Subcutaneous abdominal adipose tissue (tissue), 5 donors: ENCODE measurements around the gene SH2D3C.
A peak's percentile ranks its signal among the peaks of the same experiment; 100 is the strongest.

Experiments
- H3K27ac ChIP-seq: one replicate; pipeline ENCODE4 v1.7.0; 2013; ENCODE audit warnings: low read depth, mild to moderate bottlenecking, inconsistent platforms, low read length, moderate library complexity
- H3K27me3 ChIP-seq, 5 donors: one replicate each; pipeline ENCODE4 v1.7.0; 2013; ENCODE audit warnings: low read length in 5 of 5, inconsistent platforms in 1 of 5; ENCODE audit not compliant: control insufficient read depth in 5 of 5, insufficient read depth in 4 of 5
- H3K36me3 ChIP-seq, 5 donors: one replicate each; pipeline ENCODE4 v1.7.0; 2013; ENCODE audit warnings: low read length in 5 of 5; ENCODE audit not compliant: control insufficient read depth in 5 of 5, insufficient read depth in 5 of 5
- H3K4me1 ChIP-seq, 5 donors: one replicate each; pipeline ENCODE4 v1.7.0; 2013; ENCODE audit warnings: low read length in 5 of 5, mild to moderate bottlenecking in 3 of 5, moderate library complexity in 1 of 5; ENCODE audit not compliant: control insufficient read depth in 5 of 5, insufficient read depth in 5 of 5
- H3K4me3 ChIP-seq, 5 donors: one replicate each; pipeline ENCODE4 v1.7.0; 2013; ENCODE audit warnings: low read length in 5 of 5, low read depth in 1 of 5
- H3K9ac ChIP-seq, 5 donors: one replicate each; pipeline ENCODE4 v1.7.0; 2013; ENCODE audit warnings: low read length in 5 of 5, mild to moderate bottlenecking in 4 of 5, moderate library complexity in 3 of 5
- H3K9me3 ChIP-seq, 5 donors: one replicate each; pipeline ENCODE4 v1.7.0; 2013; ENCODE audit warnings: low read length in 5 of 5; ENCODE audit not compliant: control insufficient read depth in 5 of 5
- donor health status: healthy.
- donor health status: healthy.
- donor health status: healthy.
- donor health status: healthy.
- donor health status: healthy.

SH2D3C gene

DNA sequence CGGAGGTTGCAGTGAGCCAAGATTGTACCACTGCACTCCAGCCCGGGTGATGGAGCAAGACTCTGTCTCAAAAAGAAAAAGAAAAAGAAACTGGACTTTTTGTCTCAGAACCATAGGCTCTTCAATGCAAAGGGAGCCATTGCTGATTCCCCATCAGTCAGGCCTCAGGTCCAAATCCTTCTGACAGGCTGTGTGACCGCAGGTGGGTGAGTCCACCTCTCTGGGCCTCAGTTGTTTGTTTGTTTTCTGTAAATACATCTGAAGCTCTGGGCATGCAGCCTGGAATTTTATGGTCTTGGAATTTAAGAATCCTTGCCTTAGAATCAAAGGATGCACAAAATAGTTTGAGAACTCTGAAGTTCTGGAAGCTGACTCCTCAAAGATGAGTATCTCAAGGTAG lies 22.2 kb downstream of the SH2D3C start:
- H3K27ac ChIP-seq, result no peak overlapping the region

DNA sequence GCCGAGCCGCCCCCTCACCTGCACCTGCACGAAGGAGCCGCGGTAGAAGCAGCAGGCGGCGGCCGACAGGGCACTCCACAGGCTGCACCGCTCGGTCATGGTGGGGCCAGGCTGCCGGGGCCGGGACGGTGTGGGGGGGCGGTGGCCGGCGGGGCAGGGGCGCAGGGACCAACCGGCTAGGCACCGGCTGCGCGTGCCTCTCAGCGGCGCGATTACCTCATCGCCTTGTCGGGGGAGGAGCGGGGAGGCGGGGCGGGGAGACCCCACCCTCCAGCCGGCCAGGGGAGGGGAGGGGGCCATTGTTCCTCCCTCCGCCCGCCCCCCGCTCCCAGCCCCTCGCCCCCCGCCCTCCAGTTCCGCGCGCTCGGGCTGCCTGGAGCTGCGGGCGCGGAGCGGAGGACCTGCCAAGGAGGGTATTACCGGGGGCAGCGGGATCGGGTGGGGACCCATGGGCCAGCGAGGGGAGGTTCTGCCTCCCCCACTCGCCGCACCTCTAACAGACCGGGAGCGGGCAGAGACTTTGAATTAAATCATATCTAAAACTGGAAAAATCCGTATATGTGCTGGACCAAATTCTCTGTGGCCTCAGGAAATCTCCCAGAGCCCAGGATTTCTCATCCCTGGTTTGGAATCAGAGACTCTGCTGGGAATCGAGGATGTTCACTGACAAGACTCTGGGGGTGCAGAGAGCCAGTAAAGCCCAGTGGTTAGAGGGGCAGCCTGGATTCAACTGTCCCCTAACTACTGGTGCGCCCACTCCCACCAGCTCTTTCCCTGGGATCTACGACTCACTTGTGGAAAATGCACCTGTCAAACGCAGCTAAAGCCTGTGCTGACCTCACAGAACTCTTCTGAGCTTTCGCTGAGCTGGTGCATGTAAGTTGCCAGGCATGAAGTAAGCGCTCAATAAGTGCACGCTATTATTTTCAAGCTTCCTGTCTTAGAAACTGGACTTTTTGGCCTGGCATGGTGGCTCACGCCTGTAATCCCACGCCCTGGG lies 23.1 kb downstream of the SH2D3C start:
- no peak overlapping the region for H3K9ac ChIP-seq
- H3K9me3 ChIP-seq, result no peaks in the 10 kb centered on the region
- H3K4me1 ChIP-seq, result peaks cover 0 to 60% (median 0%) of the 10 kb centered on the region in 5 donors

More for the DNA sequence above, 22.2 kb downstream of the SH2D3C start:
- H3K36me3 ChIP-seq, result peaks cover 0 to 21% (median 8%) of the 10 kb centered on the region in 5 donors
- H3K9me3 ChIP-seq, result no peaks in the 10 kb centered on the region
- no peak overlapping the region for H3K4me3 ChIP-seq
- H3K4me1 ChIP-seq, result peaks cover 0 to 68% (median 3%) of the 10 kb centered on the region in 5 donors
- no peak overlapping the region for H3K9ac ChIP-seq
- H3K27me3 ChIP-seq, result peaks cover 5 to 17% (median 14%) of the 10 kb centered on the region in 5 donors

GRCh38 chr9:127754099-127755060 lies 24.1 kb downstream of the SH2D3C start:
- peaks cover 0 to 53% (median 0%) of the 10 kb centered on the region in 5 donors for H3K4me1 ChIP-seq
- peak overlapping the region in 1 of 5 donors; percentile 30 for H3K9ac ChIP-seq
- H3K27ac ChIP-seq, result no peak overlapping the region

More for the DNA sequence above, 23.1 kb downstream of the SH2D3C start:
- H3K27me3 ChIP-seq, result peaks cover 5 to 17% (median 14%) of the 10 kb centered on the region in 5 donors
- peak overlapping the region in 1 of 5 donors; percentile 22 for H3K4me3 ChIP-seq
- peaks cover 0 to 29% (median 17%) of the 10 kb centered on the region in 5 donors for H3K36me3 ChIP-seq
- no peak overlapping the region for H3K27ac ChIP-seq

DNA sequence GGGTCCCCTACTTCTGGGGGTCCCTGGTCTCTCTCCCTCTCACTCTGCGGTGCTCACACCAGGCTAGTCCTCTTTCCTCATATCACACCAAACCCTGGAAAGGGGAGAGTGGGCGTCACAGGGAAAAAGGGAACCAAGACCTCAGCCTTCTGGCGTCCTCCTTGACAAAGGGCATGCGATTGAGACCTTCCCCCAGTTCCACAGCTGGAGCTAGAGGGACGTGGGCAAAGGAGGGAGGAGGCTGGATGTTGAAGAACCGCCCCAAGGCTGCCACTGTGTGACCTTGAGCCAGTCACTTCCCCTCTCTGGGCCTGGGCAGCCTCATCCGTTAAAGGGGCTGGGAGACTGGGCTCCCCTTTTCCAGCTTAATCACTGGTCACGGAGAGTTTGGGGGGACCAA lies 24.8 kb downstream of the SH2D3C start:
- no peak overlapping the region for H3K27ac ChIP-seq
- H3K9me3 ChIP-seq, result no peaks in the 10 kb centered on the region
- H3K36me3 ChIP-seq, result peaks cover 0 to 41% (median 32%) of the 10 kb centered on the region in 5 donors
- peaks cover 5 to 17% (median 14%) of the 10 kb centered on the region in 5 donors for H3K27me3 ChIP-seq
- H3K4me3 ChIP-seq, result no peak overlapping the region
- H3K4me1 ChIP-seq, result peaks cover 0 to 47% (median 0%) of the 10 kb centered on the region in 5 donors
- H3K9ac ChIP-seq, result peak overlapping the region in 1 of 5 donors; percentile 30

More at GRCh38 chr9:127754099-127755060, 24.1 kb downstream of the SH2D3C start:
- Histone ChIP-seq H3K9me3 (no peaks in the 10 kb centered on the region), H3K4me3 (no peak overlapping the region), H3K27me3 (peaks cover 5 to 17% (median 14%) of the 10 kb centered on the region in 5 donors), H3K36me3 (peaks cover 0 to 37% (median 25%) of the 10 kb centered on the region in 5 donors)

DNA sequence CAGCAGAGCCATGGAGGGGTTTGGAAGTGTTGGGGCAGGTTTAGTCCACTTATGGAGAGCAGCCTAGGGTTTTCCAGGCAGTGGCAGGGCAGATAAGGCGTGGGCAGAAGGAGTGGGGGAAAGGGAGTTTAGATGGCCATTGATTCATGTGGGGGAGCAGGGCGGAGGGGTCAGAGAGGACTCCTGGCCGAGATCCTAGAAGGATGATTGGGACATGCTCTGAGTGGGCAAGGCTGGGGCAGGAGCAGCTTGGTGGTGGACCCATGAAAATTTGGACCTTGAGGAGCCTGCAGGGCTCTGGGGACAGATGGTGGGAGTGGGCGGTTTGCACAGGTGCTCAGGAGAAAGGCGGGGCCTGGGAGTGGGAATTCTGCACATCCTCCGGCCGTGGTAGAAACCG lies 25.3 kb downstream of the SH2D3C start:
- H3K27me3 ChIP-seq, result peaks cover 5 to 17% (median 14%) of the 10 kb centered on the region in 5 donors
- no peak overlapping the region for H3K4me3 ChIP-seq
- no peak overlapping the region for H3K27ac ChIP-seq
- H3K9ac ChIP-seq, result no peak overlapping the region
- peaks cover 0 to 43% (median 0%) of the 10 kb centered on the region in 5 donors for H3K4me1 ChIP-seq
- H3K9me3 ChIP-seq, result no peaks in the 10 kb centered on the region
- H3K36me3 ChIP-seq, result peaks cover 0 to 46% (median 34%) of the 10 kb centered on the region in 5 donors

GRCh38 chr9:127751269-127752054 lies 27.0 kb downstream of the SH2D3C start:
- Histone ChIP-seq H3K9me3 (no peaks in the 10 kb centered on the region), H3K9ac (no peak overlapping the region), H3K4me3 (no peak overlapping the region), H3K36me3 (peaks cover 0 to 62% (median 48%) of the 10 kb centered on the region in 5 donors), H3K27me3 (peaks cover 5 to 17% (median 14%) of the 10 kb centered on the region in 5 donors), H3K27ac (no peak overlapping the region), H3K4me1 (peaks cover 0 to 41% (median 0%) of the 10 kb centered on the region in 5 donors)

DNA sequence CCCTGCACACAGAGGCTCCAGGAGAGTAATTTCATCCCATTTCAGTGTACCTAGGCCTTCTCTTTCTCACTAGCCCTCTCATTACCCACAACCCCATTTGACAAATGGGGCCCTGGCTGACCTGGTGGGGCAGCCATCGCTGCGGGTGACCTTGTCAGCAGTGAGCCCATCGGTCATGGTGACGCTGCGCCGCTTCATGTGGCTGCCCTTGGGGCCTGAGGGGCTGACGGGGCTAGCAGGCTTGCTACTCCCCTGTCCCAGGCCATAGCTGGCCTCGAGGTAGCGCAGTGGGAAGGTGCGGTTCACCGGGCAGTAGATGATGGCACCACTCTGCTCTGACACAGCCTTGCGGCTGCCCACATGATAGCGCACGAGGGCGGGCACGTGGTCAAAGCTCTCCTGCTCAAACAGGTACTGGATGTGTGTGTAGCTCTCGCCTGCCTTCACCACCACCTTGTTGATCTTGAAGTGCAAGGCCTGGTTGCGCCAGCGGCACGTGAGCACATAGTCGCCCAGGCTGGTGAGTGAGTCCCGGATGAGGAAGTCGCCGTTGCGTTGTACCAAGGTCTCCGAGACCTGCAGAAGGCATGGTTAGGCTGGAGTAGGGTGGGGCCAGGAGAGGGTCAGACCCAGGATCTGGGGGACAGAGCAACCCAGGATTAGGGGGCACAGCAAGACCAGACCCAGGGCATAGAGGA lies 29.2 kb downstream of the SH2D3C start:
- Histone ChIP-seq H3K27ac (no peak overlapping the region), H3K27me3 (peaks cover 2 to 9% (median 7%) of the 10 kb centered on the region in 5 donors), H3K4me3 (no peak overlapping the region), H3K4me1 (peaks cover 0 to 25% (median 0%) of the 10 kb centered on the region in 5 donors), H3K36me3 (peaks cover 0 to 78% (median 65%) of the 10 kb centered on the region in 5 donors), H3K9me3 (no peaks in the 10 kb centered on the region), H3K9ac (no peak overlapping the region)

DNA sequence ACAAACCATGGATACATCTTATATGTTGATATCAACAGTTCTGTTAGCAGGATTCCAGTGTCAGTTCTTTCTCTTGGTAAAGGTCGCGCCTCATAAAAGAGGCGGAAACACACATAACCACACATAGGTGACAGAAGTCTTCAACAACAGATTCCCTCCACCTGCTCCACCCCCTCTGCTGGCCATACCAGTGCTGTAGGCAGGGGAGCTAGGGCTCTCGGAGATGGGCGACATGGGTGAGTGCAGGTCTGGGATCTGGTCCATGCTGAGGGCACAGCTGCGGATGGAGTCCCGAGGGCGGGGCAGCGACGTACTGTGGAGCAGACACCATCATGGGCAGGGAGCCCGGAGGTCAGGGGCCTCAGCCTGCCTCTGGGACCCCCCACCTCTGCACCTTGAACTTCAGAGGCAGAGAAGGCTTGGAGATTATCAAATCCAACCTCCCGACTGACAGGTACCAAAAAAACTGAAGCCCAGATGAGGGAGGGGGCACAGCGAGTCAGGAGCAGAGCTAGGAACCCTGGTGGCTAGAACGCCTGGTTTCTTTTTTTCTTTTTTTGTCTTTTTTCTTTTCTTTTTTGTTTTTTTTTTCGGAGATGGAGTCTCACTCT lies 31.4 kb downstream of the SH2D3C start:
- peaks cover 0 to 80% (median 70%) of the 10 kb centered on the region in 5 donors for H3K36me3 ChIP-seq
- H3K27ac ChIP-seq, result no peak overlapping the region
- H3K9ac ChIP-seq, result no peak overlapping the region
- no peaks in the 10 kb centered on the region for H3K27me3 ChIP-seq
- no peak overlapping the region for H3K4me3 ChIP-seq
- H3K9me3 ChIP-seq, result no peaks in the 10 kb centered on the region
- H3K4me1 ChIP-seq, result peaks cover 0 to 9% (median 6%) of the 10 kb centered on the region in 5 donors
